Endothelial cell of umbilical vein (primary cell): ENCODE data around the gene DOCK4. TPM values are rescaled to one million over a fixed set of nuclear protein-coding genes. Genes with fewer than 3 reads are reported as not detected.

Source experiments
- BruUV-seq: library from RNA; stranded (reverse); fragments of 400-500 nt; replicated peaks from 2 replicates; lab custom pipeline; 2021; lab: Mats Ljungman, UMichigan
- CTCF ChIA-PET: fragments of 300-600, 350-600 bp; sonication (Branson Sonifier 250); formaldehyde crosslinking; loops from one replicate; lab custom pipeline; 2021; ENCODE audit warnings: antibody characterized with exemption, inconsistent platforms; lab: Charles Lee
- POLR2A ChIA-PET: fragments of 300-600, 350-600 bp; sonication (Branson Sonifier 250); formaldehyde crosslinking; loops from one replicate; lab custom pipeline; 2021; ENCODE audit warnings: antibody characterized with exemption, inconsistent platforms; lab: Charles Lee
- DNase-seq: peaks from one replicate; pipeline ENCODE4 v3.0.0-alpha.2; 2011; ENCODE audit warnings: low read depth, low spot score
- FAIRE-seq: peaks from 2 replicates; lab custom pipeline; 2011; peaks lifted over from hg19 to GRCh38; lab: Jason Lieb, UNC
- H2AFZ ChIP-seq: 2 replicates; pipeline ENCODE4 v1.6.0; 2012; ENCODE audit warnings: low read depth, low read length, control low read depth, inconsistent platforms
- H3K27ac ChIP-seq: 2 replicates; pipeline ENCODE4 v1.5.1; 2011; ENCODE audit warnings: low read depth, mild to moderate bottlenecking, control low read depth, low read length, moderate library complexity; ENCODE audit not compliant: insufficient read depth
- H3K27me3 ChIP-seq, 2 experiments: 2 replicates each; pipeline versions ENCODE4 v1.6.0 to v1.6.1; 2011; ENCODE audit warnings: low read length in 2 of 2, mixed read lengths in 1 of 2; ENCODE audit not compliant: control insufficient read depth in 2 of 2, insufficient read depth in 2 of 2
- H3K36me3 ChIP-seq, 2 experiments: 2 replicates in 1 of 2; 3 replicates in 1 of 2; pipeline ENCODE4 v1.5.1; 2011; ENCODE audit warnings: low read length in 2 of 2, mild to moderate bottlenecking in 1 of 2, moderate library complexity in 1 of 2; ENCODE audit not compliant: control insufficient read depth in 2 of 2, insufficient read depth in 2 of 2; ENCODE audit errors: extremely low read depth in 1 of 2
- H3K4me1 ChIP-seq: 3 replicates; pipeline ENCODE4 v1.5.1; 2011; ENCODE audit warnings: mild to moderate bottlenecking, low read length; ENCODE audit not compliant: control insufficient read depth, insufficient read depth; ENCODE audit errors: extremely low read depth
- H3K4me2 ChIP-seq: 2 replicates; pipeline ENCODE4 v1.6.1; 2011; ENCODE audit warnings: low read length, control low read depth, mixed read lengths; ENCODE audit not compliant: insufficient read depth
- H3K4me3 ChIP-seq, 3 experiments: fragments of 200-600 bp in 1 of 3; sonication (generic), shearing (Covaris generic) in 1 of 3; replicated peaks in 1 of 3; 2 replicates each; pipeline ENCODE4 v1.5.1; 2011 to 2016; ENCODE audit warnings: control low read depth in 3 of 3, low read length in 3 of 3, mild to moderate bottlenecking in 2 of 3, inconsistent platforms in 1 of 3, low read depth in 1 of 3, moderate library complexity in 1 of 3; ENCODE audit not compliant: insufficient read depth in 1 of 3
- H3K79me2 ChIP-seq: 2 replicates; pipeline ENCODE4 v1.6.0; 2012; ENCODE audit warnings: low read length, inconsistent platforms; ENCODE audit not compliant: control insufficient read depth, insufficient read depth
- H3K9ac ChIP-seq: replicated peaks from 2 replicates; pipeline ENCODE3; 2011; ENCODE audit warnings: low read length, control low read depth; ENCODE audit not compliant: insufficient read depth; ENCODE audit errors: extremely low read depth
- H3K9me1 ChIP-seq: replicated peaks from 3 replicates; pipeline ENCODE4 v1.6.0; 2011; ENCODE audit warnings: mild to moderate bottlenecking, low read length; ENCODE audit not compliant: control insufficient read depth, insufficient read depth; ENCODE audit errors: extremely low read depth
- H3K9me3 ChIP-seq: replicated peaks from 2 replicates; pipeline ENCODE4 v1.5.1; 2012; ENCODE audit warnings: low read length, inconsistent platforms; ENCODE audit not compliant: control insufficient read depth, insufficient read depth
- H4K20me1 ChIP-seq: replicated peaks from 2 replicates; pipeline ENCODE3; 2011; ENCODE audit warnings: mild to moderate bottlenecking, low read length; ENCODE audit not compliant: control insufficient read depth, insufficient read depth; ENCODE audit errors: extremely low read depth
- FOS ChIP-seq: IDR thresholded peaks from 2 replicates; pipeline ENCODE4 v1.6.1; 2011; ENCODE audit warnings: mild to moderate bottlenecking, low read length, moderate library complexity, borderline replicate concordance; ENCODE audit not compliant: insufficient read depth
- GATA2 ChIP-seq: IDR thresholded peaks from 2 replicates; pipeline ENCODE4 v1.7.0; 2011; ENCODE audit warnings: low read depth, mild to moderate bottlenecking, moderate library complexity, mixed read lengths, low read length; ENCODE audit not compliant: insufficient read length, insufficient read depth
- POLR2A ChIP-seq: IDR thresholded peaks from 2 replicates; pipeline ENCODE4 v1.6.1; 2012; ENCODE audit warnings: low read depth, mild to moderate bottlenecking, control low read depth, low read length
- POLR2AphosphoS5 ChIP-seq: IDR thresholded peaks from 2 replicates; pipeline ENCODE4 v1.6.1; 2012; ENCODE audit warnings: low read depth, mild to moderate bottlenecking, control low read depth, low read length, moderate library complexity; ENCODE audit not compliant: insufficient read depth
- dilution Hi-C: fragments of 300-500 bp; cut with MboI; formaldehyde crosslinking; loops from one replicate; pipeline ENCODE4 v1.15.0; 2019; ENCODE audit warnings: low sequenced_read_pairs; ENCODE audit not compliant: extremely low pct_ligation_motif_present
- intact Hi-C: fragments of 100-400 bp; cut with micrococcal nuclease; formaldehyde crosslinking; loops from one replicate; pipeline ENCODE4 v1.10.0; 2022
- polyA plus RNA-seq, 4 experiments: library from polyadenylated mRNA; depleted of rRNA in 3 of 4; stranded (reverse) in 3 of 4; unstranded in 1 of 4; fragments of >200 nt; gene quantifications; 2 replicates each; pipeline versions ENCODE4 v1.2.1 to v1.2.3, GENCODE V29; 2011 to 2012; ENCODE audit warnings: missing spikeins in 1 of 4
- total RNA-seq: library from RNA; stranded (reverse); gene quantifications from 2 replicates; pipeline ENCODE4 v1.2.3, GENCODE V29; 2021
- TF ChIP-seq, protein P1 (sequence below), 2 donors: IDR thresholded peaks; 1 replicate in 1 of 2; 2 replicates in 1 of 2; pipeline ENCODE4 v1.5.1; 2011; ENCODE audit warnings: low read length in 2 of 2, mild to moderate bottlenecking in 2 of 2, moderate library complexity in 2 of 2, control low read depth in 1 of 2, inconsistent platforms in 1 of 2, low read depth in 1 of 2; ENCODE audit not compliant: insufficient read depth in 1 of 2; ENCODE audit errors: extremely low read depth in 1 of 2
- TF ChIP-seq, protein P2 (sequence below): IDR thresholded peaks from 2 replicates; pipeline ENCODE4 v1.6.1; 2011; ENCODE audit not compliant: insufficient read depth, insufficient read length

The DOCK4 gene
- total and polyA plus RNA-seq, 2 donors (not counting 3 experiments of a cell fraction or from before 2014, with no cell fraction given) = 47.4 to 164 TPM

DNA sequence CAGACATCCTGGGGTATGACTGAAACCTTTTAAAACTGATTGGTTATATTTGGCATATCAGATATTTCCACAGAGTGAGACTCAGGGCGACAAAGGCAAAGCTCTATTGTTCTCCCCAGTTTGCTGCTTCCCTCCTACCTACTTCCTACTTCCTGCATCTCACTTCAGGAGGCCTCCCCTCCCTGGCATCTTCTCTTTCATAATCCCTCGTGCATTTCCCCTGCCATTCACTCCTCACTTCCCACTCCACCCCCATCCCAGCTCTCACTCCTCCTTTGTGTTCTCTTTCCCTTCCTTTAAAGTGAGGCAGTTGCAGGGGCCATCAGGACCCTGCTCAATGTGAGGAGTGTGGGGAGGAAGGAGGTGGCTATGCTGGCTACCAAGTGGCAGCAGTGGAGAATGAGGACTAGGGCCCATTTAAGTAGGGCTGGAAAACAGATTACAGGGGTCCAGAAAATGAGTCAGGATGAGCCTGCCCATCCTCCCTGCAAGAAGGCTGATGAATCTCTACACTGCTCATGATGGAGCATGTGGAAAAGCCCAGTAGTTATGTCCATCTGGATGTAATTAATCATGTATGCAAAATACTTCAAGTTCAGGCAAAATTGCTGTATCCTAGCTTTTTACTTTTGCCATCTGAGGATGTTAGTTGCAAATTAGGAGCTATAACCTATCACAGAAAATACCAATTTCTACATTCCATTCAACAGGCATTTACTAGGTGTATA lies 332.1 kb downstream of the DOCK4 start:
- dilution Hi-C loops = no loop called here
- BruUV-seq = no TSS peak
- POLR2A ChIA-PET = interaction anchor here (1.5 kb wide), 1 partner anchor 10 kb away, joined by 4 read pairs; no protein-coding TSS in a partner anchor

More for the DNA sequence above, 332.1 kb downstream of the DOCK4 start:
- H3K4me2 ChIP-seq = peak overlapping the region; percentile 44
- peaks cover 23 to 24% of the 10 kb centered on the region in 2 experiments for H3K36me3 ChIP-seq
- intact Hi-C loops = no loop called here
- no peaks in the 10 kb centered on the region for H3K79me2 ChIP-seq
- peak overlapping the region; percentile 2 for H2AFZ ChIP-seq
- no peaks in the 10 kb centered on the region for H4K20me1 ChIP-seq
- no peak overlapping the region for H3K4me3 ChIP-seq
- FAIRE-seq (peak; percentile 54), DNase-seq (peak; percentile 73)
- H3K4me1 ChIP-seq = peaks cover 22% of the 10 kb centered on the region
- CTCF ChIA-PET = interaction anchor here (1.1 to 2.0 kb wide), 6 partner anchors 9 to 231 kb away, joined by 3 to 7 read pairs (median 4); no protein-coding TSS in a partner anchor
- TF ChIP-seq POLR2AphosphoS5 (peak; percentile 17), POLR2A (peak; percentile 47), GATA2 (no peak), FOS (no peak)
- TF ChIP-seq, protein P1, sequence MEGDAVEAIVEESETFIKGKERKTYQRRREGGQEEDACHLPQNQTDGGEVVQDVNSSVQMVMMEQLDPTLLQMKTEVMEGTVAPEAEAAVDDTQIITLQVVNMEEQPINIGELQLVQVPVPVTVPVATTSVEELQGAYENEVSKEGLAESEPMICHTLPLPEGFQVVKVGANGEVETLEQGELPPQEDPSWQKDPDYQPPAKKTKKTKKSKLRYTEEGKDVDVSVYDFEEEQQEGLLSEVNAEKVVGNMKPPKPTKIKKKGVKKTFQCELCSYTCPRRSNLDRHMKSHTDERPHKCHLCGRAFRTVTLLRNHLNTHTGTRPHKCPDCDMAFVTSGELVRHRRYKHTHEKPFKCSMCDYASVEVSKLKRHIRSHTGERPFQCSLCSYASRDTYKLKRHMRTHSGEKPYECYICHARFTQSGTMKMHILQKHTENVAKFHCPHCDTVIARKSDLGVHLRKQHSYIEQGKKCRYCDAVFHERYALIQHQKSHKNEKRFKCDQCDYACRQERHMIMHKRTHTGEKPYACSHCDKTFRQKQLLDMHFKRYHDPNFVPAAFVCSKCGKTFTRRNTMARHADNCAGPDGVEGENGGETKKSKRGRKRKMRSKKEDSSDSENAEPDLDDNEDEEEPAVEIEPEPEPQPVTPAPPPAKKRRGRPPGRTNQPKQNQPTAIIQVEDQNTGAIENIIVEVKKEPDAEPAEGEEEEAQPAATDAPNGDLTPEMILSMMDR (IDR thresholded peaks at IDR 0.05; ENCODE audit: extremely low read depth in 1 of 2, insufficient read depth in 1 of 2, low read depth in 1 of 2, low read length in 2 of 2) = no peak
- TF ChIP-seq, protein P2, sequence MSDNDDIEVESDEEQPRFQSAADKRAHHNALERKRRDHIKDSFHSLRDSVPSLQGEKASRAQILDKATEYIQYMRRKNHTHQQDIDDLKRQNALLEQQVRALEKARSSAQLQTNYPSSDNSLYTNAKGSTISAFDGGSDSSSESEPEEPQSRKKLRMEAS = no peak
- H3K27me3 ChIP-seq = no peaks in the 10 kb centered on the region
- peak overlapping the region; percentile 39 for H3K27ac ChIP-seq
- no peaks in the 10 kb centered on the region for H3K9me1 ChIP-seq
- H3K9me3 ChIP-seq = no peaks in the 10 kb centered on the region
- H3K9ac ChIP-seq = peak overlapping the region; percentile 21
